ENCODE results near the gene HDLBP. TPM values are rescaled to one million over a fixed set of nuclear protein-coding genes. Genes with fewer than 3 reads are reported as not detected.

Gene HDLBP
- total RNA-seq, 6 experiments from 2014 or later = 991 to 1,153 (median 1,104) TPM

- no peaks in the 10 kb centered on the region for H3K9me3 Mint-ChIP-seq
- TF ChIP-seq CTCF (IDR thresholded peaks at IDR 0.05) = no peak
- peaks cover 21% of the 10 kb centered on the region for H3K4me1 Mint-ChIP-seq (ENCODE audit: low read depth)
- no peak for DNase-seq
- no peak overlapping the region for H3K27ac Mint-ChIP-seq
- H3K27me3 Mint-ChIP-seq (ENCODE audit: insufficient read depth) = no peaks in the 10 kb centered on the region; the same call in 1 of the 2 replicates
- H3K36me3 Mint-ChIP-seq (ENCODE audit: low read depth) = peaks cover 53% of the 10 kb centered on the region
- H3K4me3 Mint-ChIP-seq = no peak overlapping the region
Measured at GRCh38 chr2:241255542-241256167, 59.8 kb downstream of the HDLBP start.

- Mint-ChIP-seq H3K36me3 (ENCODE audit: low read depth) (peaks cover 52% of the 10 kb centered on the region), H3K4me1 (ENCODE audit: low read depth) (peaks cover 14% of the 10 kb centered on the region), H3K4me3 (no peak overlapping the region), H3K27me3 (ENCODE audit: insufficient read depth) (no peaks in the 10 kb centered on the region; the same call in 1 of the 2 replicates), H3K27ac (no peak overlapping the region; the same call in 1 of the 2 replicates), H3K9me3 (no peaks in the 10 kb centered on the region)
- no peak for TF ChIP-seq CTCF (IDR thresholded peaks at IDR 0.05)
- no peak for DNase-seq
Measured at GRCh38 chr2:241254904-241255351, 60.5 kb downstream of the HDLBP start.

GRCh38 chr2:241252778-241253475 lies 62.5 kb downstream of the HDLBP start:
- no peak for TF ChIP-seq CTCF (IDR thresholded peaks at IDR 0.05)
- peaks cover 58% of the 10 kb centered on the region for H3K36me3 Mint-ChIP-seq (ENCODE audit: low read depth)
- H3K27me3 Mint-ChIP-seq (ENCODE audit: insufficient read depth) = no peaks in the 10 kb centered on the region; the same call in 1 of the 2 replicates
- no peak overlapping the region; the same call in 1 of the 2 replicates for H3K27ac Mint-ChIP-seq
- peaks cover 5% of the 10 kb centered on the region; the same call in 1 of the 2 replicates for H3K4me1 Mint-ChIP-seq (ENCODE audit: low read depth)
- DNase-seq = no peak
- no peak overlapping the region for H3K4me3 Mint-ChIP-seq
- H3K9me3 Mint-ChIP-seq = no peaks in the 10 kb centered on the region

GRCh38 chr2:241249654-241250053 lies 65.8 kb downstream of the HDLBP start:
- peaks cover 1% of the 10 kb centered on the region; the same call in 1 of the 2 replicates for H3K27me3 Mint-ChIP-seq (ENCODE audit: insufficient read depth)
- no peak for DNase-seq
- H3K9me3 Mint-ChIP-seq = no peaks in the 10 kb centered on the region
- TF ChIP-seq CTCF (IDR thresholded peaks at IDR 0.05) = no peak
- peaks cover 5% of the 10 kb centered on the region; the same call in 1 of the 2 replicates for H3K4me1 Mint-ChIP-seq (ENCODE audit: low read depth)
- H3K4me3 Mint-ChIP-seq = no peak overlapping the region
- H3K27ac Mint-ChIP-seq = no peak overlapping the region
- H3K36me3 Mint-ChIP-seq (ENCODE audit: low read depth) = peaks cover 57% of the 10 kb centered on the region

GRCh38 chr2:241248897-241249296 lies 66.6 kb downstream of the HDLBP start:
- DNase-seq = no peak
- peaks cover 5% of the 10 kb centered on the region; the same call in 1 of the 2 replicates for H3K4me1 Mint-ChIP-seq (ENCODE audit: low read depth)
- no peak overlapping the region for H3K4me3 Mint-ChIP-seq
- no peaks in the 10 kb centered on the region for H3K9me3 Mint-ChIP-seq
- peaks cover 63% of the 10 kb centered on the region for H3K36me3 Mint-ChIP-seq (ENCODE audit: low read depth)
- H3K27ac Mint-ChIP-seq = peak overlapping the region; percentile 14; the same call in 1 of the 2 replicates
- TF ChIP-seq CTCF (IDR thresholded peaks at IDR 0.05) = no peak
- peaks cover 1% of the 10 kb centered on the region; the same call in 1 of the 2 replicates for H3K27me3 Mint-ChIP-seq (ENCODE audit: insufficient read depth)

All from HFFc6 (cell line).